SK-N-SH treated with all-trans-retinoic acid at 6 μM for 48 hours (cell line): Measurements from ENCODE around the gene KIAA1328.

Experiments used
- CSDC2 ChIP-seq: fragments of 250-450 bp; sonication (Bioruptor Pico); IDR thresholded peaks from 2 replicates; pipeline ENCODE4 v1.5.0; 2020; ENCODE audit warnings: mild to moderate bottlenecking, moderate library complexity
- PPARA ChIP-seq: fragments of 250-450 bp; sonication (Bioruptor Pico); IDR thresholded peaks from 2 replicates; pipeline ENCODE4 v1.5.0; 2020; ENCODE audit warnings: mild to moderate bottlenecking, borderline replicate concordance
- TSHZ2 ChIP-seq: fragments of 250-450 bp; sonication (Bioruptor Pico); IDR thresholded peaks from 2 replicates; pipeline ENCODE4 v1.5.0; 2020; ENCODE audit warnings: mild to moderate bottlenecking, moderate library complexity
- ZFP3 ChIP-seq: fragments of 250-450 bp; sonication (Bioruptor Pico); IDR thresholded peaks from 2 replicates; pipeline ENCODE4 v1.5.0; 2020; ENCODE audit warnings: mild to moderate bottlenecking, moderate library complexity
- ZFP30 ChIP-seq: fragments of 450-650 bp; formaldehyde crosslinking; IDR thresholded peaks from 2 replicates; pipeline ENCODE4 v1.5.0; 2022; ENCODE audit warnings: mild to moderate bottlenecking, moderate library complexity
- TF ChIP-seq, protein P1 (sequence below): fragments of 250-450 bp; sonication (Bioruptor Pico); IDR thresholded peaks from 2 replicates; pipeline ENCODE4 v1.5.1; 2020; ENCODE audit warnings: low read depth, mild to moderate bottlenecking, moderate library complexity
- TF ChIP-seq, protein P2 (sequence below): fragments of 250-450 bp; sonication (Bioruptor Pico); IDR thresholded peaks from 2 replicates; pipeline ENCODE4 v1.8.0; 2020; ENCODE audit warnings: mild to moderate bottlenecking, moderate library complexity, borderline replicate concordance
- TF ChIP-seq, protein P3 (sequence below): fragments of 250-450 bp; sonication (Bioruptor Pico); IDR thresholded peaks from 2 replicates; pipeline ENCODE4 v1.8.0; 2021; ENCODE audit warnings: low read depth, mild to moderate bottlenecking, moderate library complexity, borderline replicate concordance

- TF ChIP-seq, protein P1, sequence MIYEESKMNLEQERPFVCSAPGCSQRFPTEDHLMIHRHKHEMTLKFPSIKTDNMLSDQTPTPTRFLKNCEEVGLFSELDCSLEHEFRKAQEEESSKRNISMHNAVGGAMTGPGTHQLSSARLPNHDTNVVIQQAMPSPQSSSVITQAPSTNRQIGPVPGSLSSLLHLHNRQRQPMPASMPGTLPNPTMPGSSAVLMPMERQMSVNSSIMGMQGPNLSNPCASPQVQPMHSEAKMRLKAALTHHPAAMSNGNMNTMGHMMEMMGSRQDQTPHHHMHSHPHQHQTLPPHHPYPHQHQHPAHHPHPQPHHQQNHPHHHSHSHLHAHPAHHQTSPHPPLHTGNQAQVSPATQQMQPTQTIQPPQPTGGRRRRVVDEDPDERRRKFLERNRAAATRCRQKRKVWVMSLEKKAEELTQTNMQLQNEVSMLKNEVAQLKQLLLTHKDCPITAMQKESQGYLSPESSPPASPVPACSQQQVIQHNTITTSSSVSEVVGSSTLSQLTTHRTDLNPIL, result no peak
- TF ChIP-seq, protein P2, sequence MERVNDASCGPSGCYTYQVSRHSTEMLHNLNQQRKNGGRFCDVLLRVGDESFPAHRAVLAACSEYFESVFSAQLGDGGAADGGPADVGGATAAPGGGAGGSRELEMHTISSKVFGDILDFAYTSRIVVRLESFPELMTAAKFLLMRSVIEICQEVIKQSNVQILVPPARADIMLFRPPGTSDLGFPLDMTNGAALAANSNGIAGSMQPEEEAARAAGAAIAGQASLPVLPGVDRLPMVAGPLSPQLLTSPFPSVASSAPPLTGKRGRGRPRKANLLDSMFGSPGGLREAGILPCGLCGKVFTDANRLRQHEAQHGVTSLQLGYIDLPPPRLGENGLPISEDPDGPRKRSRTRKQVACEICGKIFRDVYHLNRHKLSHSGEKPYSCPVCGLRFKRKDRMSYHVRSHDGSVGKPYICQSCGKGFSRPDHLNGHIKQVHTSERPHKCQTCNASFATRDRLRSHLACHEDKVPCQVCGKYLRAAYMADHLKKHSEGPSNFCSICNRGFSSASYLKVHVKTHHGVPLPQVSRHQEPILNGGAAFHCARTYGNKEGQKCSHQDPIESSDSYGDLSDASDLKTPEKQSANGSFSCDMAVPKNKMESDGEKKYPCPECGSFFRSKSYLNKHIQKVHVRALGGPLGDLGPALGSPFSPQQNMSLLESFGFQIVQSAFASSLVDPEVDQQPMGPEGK, result no peak
- TF ChIP-seq, protein P3, sequence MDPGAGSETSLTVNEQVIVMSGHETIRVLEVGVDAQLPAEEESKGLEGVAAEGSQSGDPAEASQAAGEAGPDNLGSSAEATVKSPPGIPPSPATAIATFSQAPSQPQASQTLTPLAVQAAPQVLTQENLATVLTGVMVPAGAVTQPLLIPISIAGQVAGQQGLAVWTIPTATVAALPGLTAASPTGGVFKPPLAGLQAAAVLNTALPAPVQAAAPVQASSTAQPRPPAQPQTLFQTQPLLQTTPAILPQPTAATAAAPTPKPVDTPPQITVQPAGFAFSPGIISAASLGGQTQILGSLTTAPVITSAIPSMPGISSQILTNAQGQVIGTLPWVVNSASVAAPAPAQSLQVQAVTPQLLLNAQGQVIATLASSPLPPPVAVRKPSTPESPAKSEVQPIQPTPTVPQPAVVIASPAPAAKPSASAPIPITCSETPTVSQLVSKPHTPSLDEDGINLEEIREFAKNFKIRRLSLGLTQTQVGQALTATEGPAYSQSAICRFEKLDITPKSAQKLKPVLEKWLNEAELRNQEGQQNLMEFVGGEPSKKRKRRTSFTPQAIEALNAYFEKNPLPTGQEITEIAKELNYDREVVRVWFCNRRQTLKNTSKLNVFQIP (CRISPR knock-in tag), result no peak
- TF ChIP-seq ZFP3 (no peak), PPARA (CRISPR knock-in tag) (no peak), CSDC2 (CRISPR knock-in tag) (no peak), TSHZ2 (CRISPR knock-in tag) (no peak), ZFP30 (no peak)
These were observed 4.2 kb downstream of the KIAA1328 start for GRCh38 chr18:36833120-36833519.
